ENCODE measurements around the gene KRT78.

- TF ChIP-seq CTCF (IDR thresholded peaks at IDR 0.05) (no peak), POLR2A (IDR thresholded peaks at IDR 0.05) (no peak)
Measured at GRCh38 chr12:52827499-52828090, 21.2 kb downstream of the KRT78 start.

All from vagina (tissue), 2 donors.